Measurements from ENCODE around the gene JAG2.

Gene JAG2

GRCh38 chr14:105209091-105209490 is 40.5 kb upstream of the JAG2 start:
- Histone ChIP-seq H3K4me1 (ENCODE audit: control insufficient read depth, insufficient read depth, low read length) (peaks cover 7% of the 10 kb centered on the region), H3K27me3 (ENCODE audit: control insufficient read depth, insufficient read depth, low read length) (no peaks in the 10 kb centered on the region), H3K4me2 (ENCODE audit: low read length) (no peak overlapping the region), H3K36me3 (ENCODE audit: insufficient read depth, low read length) (no peaks in the 10 kb centered on the region), H3K4me3 (ENCODE audit: low read length) (no peak overlapping the region), H3K9me3 (replicated peaks; ENCODE audit: low read length) (no peaks in the 10 kb centered on the region), H3K9ac (ENCODE audit: low read depth, low read length) (no peak overlapping the region)

GRCh38 chr14:105208738-105209075 is 40.1 kb upstream of the JAG2 start:
- Histone ChIP-seq H3K36me3 (ENCODE audit: insufficient read depth, low read length) (no peaks in the 10 kb centered on the region), H3K9me3 (replicated peaks; ENCODE audit: low read length) (no peaks in the 10 kb centered on the region), H3K9ac (ENCODE audit: low read depth, low read length) (no peak overlapping the region), H3K4me3 (ENCODE audit: low read length) (no peak overlapping the region), H3K27me3 (ENCODE audit: control insufficient read depth, insufficient read depth, low read length) (no peaks in the 10 kb centered on the region), H3K4me1 (ENCODE audit: control insufficient read depth, insufficient read depth, low read length) (peaks cover 7% of the 10 kb centered on the region), H3K4me2 (ENCODE audit: low read length) (no peak overlapping the region)

GRCh38 chr14:105207996-105208737 is 39.6 kb upstream of the JAG2 start:
- Histone ChIP-seq H3K4me2 (ENCODE audit: low read length) (no peak overlapping the region), H3K9me3 (replicated peaks; ENCODE audit: low read length) (no peaks in the 10 kb centered on the region), H3K27me3 (ENCODE audit: control insufficient read depth, insufficient read depth, low read length) (no peaks in the 10 kb centered on the region), H3K4me1 (ENCODE audit: control insufficient read depth, insufficient read depth, low read length) (peaks cover 7% of the 10 kb centered on the region), H3K36me3 (ENCODE audit: insufficient read depth, low read length) (no peaks in the 10 kb centered on the region), H3K9ac (ENCODE audit: low read depth, low read length) (no peak overlapping the region), H3K4me3 (ENCODE audit: low read length) (no peak overlapping the region)

DNA sequence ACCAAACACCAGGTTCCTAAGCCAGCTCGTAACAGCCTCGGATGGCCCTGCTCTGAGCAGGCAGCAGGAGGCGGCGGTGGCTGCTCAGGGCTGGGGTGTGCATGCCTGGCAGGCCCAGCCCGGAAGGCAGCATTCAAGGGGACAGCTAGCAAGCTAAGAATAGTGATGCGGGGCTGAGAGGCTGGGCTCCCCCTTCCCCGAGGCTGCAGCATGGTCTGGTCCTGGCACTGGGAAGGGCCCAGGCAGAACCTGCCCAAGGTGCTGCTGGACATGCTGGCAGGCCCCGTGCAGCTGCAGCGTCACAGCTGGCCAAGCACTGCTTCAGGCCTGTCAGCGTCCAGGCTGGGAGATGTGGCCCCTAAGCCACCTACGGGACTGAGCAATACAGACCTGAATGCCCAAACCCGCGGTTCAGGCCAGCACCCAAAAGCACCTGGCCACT is 38.9 kb upstream of the JAG2 start:
- Histone ChIP-seq H3K4me2 (ENCODE audit: low read length) (no peak overlapping the region), H3K9ac (ENCODE audit: low read depth, low read length) (no peak overlapping the region), H3K4me1 (ENCODE audit: control insufficient read depth, insufficient read depth, low read length) (peaks cover 7% of the 10 kb centered on the region), H3K27me3 (ENCODE audit: control insufficient read depth, insufficient read depth, low read length) (no peaks in the 10 kb centered on the region), H3K4me3 (ENCODE audit: low read length) (no peak overlapping the region), H3K36me3 (ENCODE audit: insufficient read depth, low read length) (no peaks in the 10 kb centered on the region), H3K9me3 (replicated peaks; ENCODE audit: low read length) (no peaks in the 10 kb centered on the region)

GRCh38 chr14:105206873-105207272 is 38.3 kb upstream of the JAG2 start:
- Histone ChIP-seq H3K4me2 (ENCODE audit: low read length) (no peak overlapping the region), H3K4me3 (ENCODE audit: low read length) (no peak overlapping the region), H3K4me1 (ENCODE audit: control insufficient read depth, insufficient read depth, low read length) (peaks cover 7% of the 10 kb centered on the region), H3K27me3 (ENCODE audit: control insufficient read depth, insufficient read depth, low read length) (no peaks in the 10 kb centered on the region), H3K9ac (ENCODE audit: low read depth, low read length) (no peak overlapping the region), H3K9me3 (replicated peaks; ENCODE audit: low read length) (no peaks in the 10 kb centered on the region), H3K36me3 (ENCODE audit: insufficient read depth, low read length) (no peaks in the 10 kb centered on the region)

DNA sequence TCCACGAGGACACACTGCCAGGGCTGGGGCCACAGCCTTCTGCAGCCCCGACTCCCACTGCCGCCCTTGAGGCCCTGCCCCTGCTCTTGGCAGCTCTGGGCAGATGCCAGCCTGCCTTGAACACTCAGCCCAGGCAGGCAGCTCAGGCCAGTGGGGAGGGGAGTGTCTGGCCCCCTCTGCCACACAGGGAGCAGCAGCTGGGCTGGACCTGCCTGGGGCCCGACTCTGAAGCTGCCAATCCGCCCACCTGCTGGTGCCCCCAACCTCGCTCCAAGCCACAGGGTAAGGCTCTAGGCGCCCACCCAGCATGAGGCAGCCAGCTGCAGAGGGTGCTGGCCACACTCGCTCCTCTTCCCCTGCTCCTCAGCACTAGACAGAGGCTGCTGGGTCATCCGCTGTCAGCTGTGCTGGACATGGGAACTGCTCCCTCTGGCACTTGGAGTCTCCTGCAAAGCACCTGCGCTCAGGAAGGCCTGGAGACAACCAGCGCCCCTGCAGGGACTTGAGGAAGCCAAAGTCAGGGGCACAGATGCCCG is 37.2 kb upstream of the JAG2 start:
- Histone ChIP-seq H3K4me2 (ENCODE audit: low read length) (no peak overlapping the region), H3K4me1 (ENCODE audit: control insufficient read depth, insufficient read depth, low read length) (peaks cover 7% of the 10 kb centered on the region), H3K4me3 (ENCODE audit: low read length) (no peak overlapping the region), H3K9me3 (replicated peaks; ENCODE audit: low read length) (no peaks in the 10 kb centered on the region), H3K27me3 (ENCODE audit: control insufficient read depth, insufficient read depth, low read length) (peaks cover 1% of the 10 kb centered on the region), H3K36me3 (ENCODE audit: insufficient read depth, low read length) (no peaks in the 10 kb centered on the region), H3K9ac (ENCODE audit: low read depth, low read length) (no peak overlapping the region)

- Histone ChIP-seq H3K9me3 (replicated peaks; ENCODE audit: low read length) (no peaks in the 10 kb centered on the region), H3K4me3 (ENCODE audit: low read length) (no peak overlapping the region), H3K4me2 (ENCODE audit: low read length) (no peak overlapping the region), H3K9ac (ENCODE audit: low read depth, low read length) (no peak overlapping the region), H3K27me3 (ENCODE audit: control insufficient read depth, insufficient read depth, low read length) (peaks cover 7% of the 10 kb centered on the region), H3K4me1 (ENCODE audit: control insufficient read depth, insufficient read depth, low read length) (peaks cover 7% of the 10 kb centered on the region), H3K36me3 (ENCODE audit: insufficient read depth, low read length) (no peaks in the 10 kb centered on the region)
Observed at GRCh38 chr14:105204931-105205672, 36.5 kb upstream of the JAG2 start.

DNA sequence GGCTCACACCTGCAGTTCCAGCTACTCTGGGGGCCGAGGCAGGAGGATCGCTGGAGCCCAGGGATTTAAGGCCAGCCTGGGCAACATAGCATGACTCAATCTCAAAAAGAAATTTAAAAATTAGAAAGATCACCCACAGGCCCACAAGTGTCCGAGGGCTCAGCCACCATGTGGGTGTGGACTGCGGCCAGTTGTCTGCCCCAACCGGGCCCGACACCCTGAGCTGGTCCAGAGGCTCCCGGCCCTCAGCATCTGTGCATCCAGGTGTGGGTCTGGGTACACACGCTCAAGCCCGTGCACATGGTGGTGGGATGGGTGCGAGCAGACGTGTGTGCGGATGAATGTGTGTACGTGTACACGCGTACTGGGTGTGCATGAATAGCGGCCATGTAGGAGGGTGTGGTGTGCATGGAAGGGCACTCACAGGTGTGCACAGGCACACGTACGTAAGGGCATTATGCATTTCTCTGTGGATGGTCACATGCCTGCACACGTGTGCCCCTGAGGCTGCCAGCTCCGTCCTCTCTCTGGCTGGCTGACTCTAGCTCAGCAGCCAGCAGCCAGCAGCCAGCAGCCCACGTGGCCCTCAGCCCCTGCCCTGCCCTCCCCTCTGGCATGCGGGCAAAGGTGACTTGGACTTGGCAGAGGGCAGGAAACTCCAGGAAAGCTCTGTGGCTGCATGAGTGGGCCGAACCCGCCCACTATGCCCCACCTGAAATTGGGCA is 35.8 kb upstream of the JAG2 start:
- Histone ChIP-seq H3K9me3 (replicated peaks; ENCODE audit: low read length) (no peaks in the 10 kb centered on the region), H3K4me1 (ENCODE audit: control insufficient read depth, insufficient read depth, low read length) (peaks cover 7% of the 10 kb centered on the region), H3K9ac (ENCODE audit: low read depth, low read length) (no peak overlapping the region), H3K4me2 (ENCODE audit: low read length) (no peak overlapping the region), H3K4me3 (ENCODE audit: low read length) (no peak overlapping the region), H3K36me3 (ENCODE audit: insufficient read depth, low read length) (no peaks in the 10 kb centered on the region), H3K27me3 (ENCODE audit: control insufficient read depth, insufficient read depth, low read length) (peaks cover 8% of the 10 kb centered on the region)

DNA sequence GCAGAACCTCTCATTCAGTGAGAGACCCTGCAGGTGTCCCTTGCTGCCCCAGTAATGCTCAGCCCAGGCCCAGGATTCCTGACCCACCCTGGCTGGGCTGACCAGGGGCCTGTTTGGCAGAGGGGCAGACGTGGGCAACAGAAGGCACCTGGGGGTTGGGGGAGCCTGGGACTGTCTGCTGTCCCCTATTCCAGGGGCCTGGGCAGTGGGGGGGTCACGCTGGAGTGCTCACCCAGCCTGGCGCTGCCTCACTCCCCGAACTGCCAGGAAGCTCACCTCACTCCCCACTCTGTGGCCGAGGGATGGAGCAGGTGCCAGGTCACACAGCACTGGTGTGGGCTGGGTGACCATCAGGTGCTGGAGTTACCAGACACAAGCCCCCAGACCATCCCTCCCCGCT is 35.1 kb upstream of the JAG2 start:
- peaks cover 8% of the 10 kb centered on the region for H3K27me3 ChIP-seq (ENCODE audit: control insufficient read depth, insufficient read depth, low read length)
- H3K4me2 ChIP-seq (ENCODE audit: low read length) = no peak overlapping the region
- H3K4me3 ChIP-seq (ENCODE audit: low read length) = no peak overlapping the region
- H3K9me3 ChIP-seq (replicated peaks; ENCODE audit: low read length) = no peaks in the 10 kb centered on the region
- peaks cover 11% of the 10 kb centered on the region for H3K4me1 ChIP-seq (ENCODE audit: control insufficient read depth, insufficient read depth, low read length)
- H3K36me3 ChIP-seq (ENCODE audit: insufficient read depth, low read length) = no peaks in the 10 kb centered on the region
- no peak overlapping the region for H3K9ac ChIP-seq (ENCODE audit: low read depth, low read length)

- H3K4me1 ChIP-seq (ENCODE audit: control insufficient read depth, insufficient read depth, low read length) = peaks cover 11% of the 10 kb centered on the region
- peak overlapping the region; percentile 49 for H3K4me2 ChIP-seq (ENCODE audit: low read length)
- no peak overlapping the region for H3K4me3 ChIP-seq (ENCODE audit: low read length)
- no peaks in the 10 kb centered on the region for H3K36me3 ChIP-seq (ENCODE audit: insufficient read depth, low read length)
- H3K9ac ChIP-seq (ENCODE audit: low read depth, low read length) = no peak overlapping the region
- no peaks in the 10 kb centered on the region for H3K9me3 ChIP-seq (replicated peaks; ENCODE audit: low read length)
- peaks cover 11% of the 10 kb centered on the region for H3K27me3 ChIP-seq (ENCODE audit: control insufficient read depth, insufficient read depth, low read length)
Observed at GRCh38 chr14:105203057-105203531, 34.5 kb upstream of the JAG2 start.

DNA sequence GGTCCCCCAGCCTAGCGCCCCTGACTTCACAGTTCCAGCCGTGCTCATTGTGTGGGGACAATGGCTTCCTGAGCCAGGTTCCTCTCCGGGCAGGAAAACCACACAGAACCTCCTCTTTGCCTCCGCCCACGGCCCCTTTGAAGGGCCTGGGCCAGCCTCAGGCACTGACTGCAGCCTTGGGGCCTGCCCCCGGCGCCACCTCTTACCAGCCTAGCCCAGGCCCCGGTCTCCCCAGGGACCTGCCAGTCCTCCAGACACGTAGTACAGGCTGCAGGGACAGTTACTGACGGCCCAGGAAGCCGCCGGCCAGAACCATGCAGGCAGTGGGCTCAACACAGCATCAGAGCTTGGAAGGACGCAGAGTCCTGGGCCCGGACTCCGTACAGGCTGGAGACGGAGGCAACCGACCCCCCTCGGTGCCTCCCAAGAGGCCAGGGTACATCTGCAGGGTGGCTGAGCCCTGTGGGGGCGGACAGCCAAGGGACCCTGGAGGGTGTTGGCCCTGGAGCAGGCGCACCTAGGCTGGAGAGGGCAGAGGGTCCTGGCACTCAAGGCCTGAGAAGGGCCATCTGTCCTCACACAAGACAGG is 33.4 kb upstream of the JAG2 start:
- no peak overlapping the region for H3K4me3 ChIP-seq (ENCODE audit: low read length)
- H3K9ac ChIP-seq (ENCODE audit: low read depth, low read length) = no peak overlapping the region
- no peak overlapping the region for H3K4me2 ChIP-seq (ENCODE audit: low read length)
- H3K9me3 ChIP-seq (replicated peaks; ENCODE audit: low read length) = no peaks in the 10 kb centered on the region
- no peaks in the 10 kb centered on the region for H3K36me3 ChIP-seq (ENCODE audit: insufficient read depth, low read length)
- H3K4me1 ChIP-seq (ENCODE audit: control insufficient read depth, insufficient read depth, low read length) = peaks cover 11% of the 10 kb centered on the region
- peaks cover 20% of the 10 kb centered on the region for H3K27me3 ChIP-seq (ENCODE audit: control insufficient read depth, insufficient read depth, low read length)
